ENCODE results near the gene FAAP20.

GRCh38 chr1:2237773-2238172 lies 43.2 kb upstream of the FAAP20 start:
- no peak for TF ChIP-seq EZH2 (optimal IDR thresholded peaks at IDR 0.05; ENCODE audit: low read depth, low read length)
- no peak for TF ChIP-seq CTCF (IDR thresholded peaks at IDR 0.05; ENCODE audit: low read length)
